IMR-90 (cell line): Measurements from ENCODE around the gene HOXA13. TPM values are rescaled to one million over a fixed set of nuclear protein-coding genes. Genes with fewer than 3 reads are reported as not detected.

ENCODE experiments used
- ATAC-seq: fragments of 200-7000 bp; cut with Tn5 transposase; 2 replicates; pipeline ENCODE4 v1.9.1; 2020; ENCODE audit warnings: low read depth, mild to moderate bottlenecking, moderate library complexity
- BruUV-seq: library from RNA; stranded (reverse); fragments of 400-500 nt; replicated peaks from 2 replicates; lab custom pipeline; 2021; lab: Mats Ljungman, UMichigan
- CTCF ChIA-PET: fragments of 300-600 bp; formaldehyde crosslinking; extraction: SDS; loops from one replicate; lab custom pipeline; 2021; ENCODE audit warnings: antibody characterized with exemption; lab: Yijun Ruan, JAX
- POLR2A ChIA-PET: fragments of 300-600 bp; sonication (Branson Sonifier 250); formaldehyde crosslinking; loops from one replicate; lab custom pipeline; 2022; ENCODE audit warnings: antibody characterized with exemption; ENCODE audit not compliant: unreplicated experiment; lab: Charles Lee
- DNase-seq: peaks from one replicate; pipeline ENCODE4 v3.0.0; 2013
- H2AFZ ChIP-seq: replicated peaks from 2 replicates; pipeline ENCODE3; 2013; ENCODE audit warnings: low read length, mild to moderate bottlenecking; ENCODE audit not compliant: poor library complexity
- H2AK5ac ChIP-seq: 2 replicates; pipeline ENCODE4 v1.6.1; 2013; ENCODE audit warnings: low read depth, low read length, inconsistent platforms
- H2AK9ac ChIP-seq: replicated peaks from 2 replicates; pipeline ENCODE3; 2013; ENCODE audit warnings: mild to moderate bottlenecking, low read depth, low read length, moderate library complexity; ENCODE audit not compliant: poor library complexity
- H2BK120ac ChIP-seq: 2 replicates; pipeline ENCODE4 v1.6.1; 2013; ENCODE audit warnings: low read depth, low read length, inconsistent platforms
- H2BK15ac ChIP-seq: 3 replicates; pipeline ENCODE4 v1.6.1; 2013; ENCODE audit warnings: low read depth, low read length, inconsistent platforms
- H2BK20ac ChIP-seq: 2 replicates; pipeline ENCODE4 v1.6.1; 2013; ENCODE audit warnings: low read depth, mild to moderate bottlenecking, inconsistent platforms, low read length, moderate library complexity
- H2BK5ac ChIP-seq: 2 replicates; pipeline ENCODE4 v1.6.1; 2013; ENCODE audit warnings: mild to moderate bottlenecking, low read depth, low read length, inconsistent platforms; ENCODE audit not compliant: poor library complexity, severe bottlenecking
- H3K14ac ChIP-seq: replicated peaks from 2 replicates; pipeline ENCODE4 v1.6.1; 2013; ENCODE audit warnings: low read depth, low read length, inconsistent platforms
- H3K18ac ChIP-seq: 2 replicates; pipeline ENCODE4 v1.6.1; 2013; ENCODE audit warnings: low read depth, low read length, control low read depth
- H3K23ac ChIP-seq: 2 replicates; pipeline ENCODE4 v1.6.1; 2013; ENCODE audit warnings: low read depth, low read length, inconsistent platforms
- H3K27ac ChIP-seq: 2 replicates; pipeline ENCODE4 v1.5.1; 2013; ENCODE audit warnings: mild to moderate bottlenecking, control low read depth, low read length; ENCODE audit not compliant: insufficient read depth
- H3K27me3 ChIP-seq: 2 replicates; pipeline ENCODE4 v1.6.1; 2013; ENCODE audit warnings: low read length; ENCODE audit not compliant: control insufficient read depth, insufficient read depth
- H3K36me3 ChIP-seq: 2 replicates; pipeline ENCODE4 v1.6.1; 2013; ENCODE audit warnings: low read length, mixed read lengths; ENCODE audit not compliant: control insufficient read depth, insufficient read depth
- H3K4ac ChIP-seq: 2 replicates; pipeline ENCODE4 v1.6.1; 2013; ENCODE audit warnings: low read depth, low read length, inconsistent platforms
- H3K4me1 ChIP-seq: 2 replicates; pipeline ENCODE4 v1.6.1; 2013; ENCODE audit warnings: low read length, mixed read lengths; ENCODE audit not compliant: control insufficient read depth, insufficient read depth
- H3K4me2 ChIP-seq: 2 replicates; pipeline ENCODE4 v1.6.1; 2013; ENCODE audit warnings: low read depth, mild to moderate bottlenecking, control low read depth, low read length, moderate library complexity
- H3K4me3 ChIP-seq: 2 replicates; pipeline ENCODE4 v1.5.1; 2013; ENCODE audit warnings: low read depth, mild to moderate bottlenecking, control low read depth, low read length, moderate library complexity; ENCODE audit not compliant: insufficient read depth
- H3K56ac ChIP-seq: 2 replicates; pipeline ENCODE4 v1.6.1; 2013; ENCODE audit warnings: low read length, inconsistent platforms; ENCODE audit not compliant: insufficient read depth; ENCODE audit errors: extremely low read depth
- H3K79me1 ChIP-seq, 2 experiments: 2 replicates each; pipeline ENCODE4 v1.6.1; 2013; ENCODE audit warnings: low read length in 2 of 2, inconsistent platforms in 1 of 2, low read depth in 1 of 2
- H3K9ac ChIP-seq: 2 replicates; pipeline ENCODE4 v1.6.1; 2013; ENCODE audit warnings: low read depth, low read length, control low read depth
- H3K9me1 ChIP-seq: 2 replicates; pipeline ENCODE4 v1.6.1; 2013; ENCODE audit warnings: low read length, inconsistent platforms; ENCODE audit not compliant: insufficient read depth
- H3K9me3 ChIP-seq: 2 replicates; pipeline ENCODE4 v1.6.1; 2013; ENCODE audit warnings: low read length; ENCODE audit not compliant: control insufficient read depth, insufficient read depth
- H4K20me1 ChIP-seq: 2 replicates; pipeline ENCODE4 v1.6.1; 2013; ENCODE audit warnings: low read length, inconsistent platforms; ENCODE audit not compliant: insufficient read depth
- H4K5ac ChIP-seq: 2 replicates; pipeline ENCODE4 v1.6.1; 2013; ENCODE audit warnings: mild to moderate bottlenecking, low read depth, low read length, control low read depth
- H4K8ac ChIP-seq, 2 experiments: 2 replicates each; pipeline ENCODE4 v1.6.1; 2013; ENCODE audit warnings: low read depth in 2 of 2, low read length in 2 of 2, control low read depth in 1 of 2, inconsistent platforms in 1 of 2
- H4K91ac ChIP-seq: 2 replicates; pipeline ENCODE4 v1.6.1; 2013; ENCODE audit warnings: low read depth, low read length, inconsistent platforms; ENCODE audit not compliant: insufficient read depth
- RAD21 ChIP-seq: IDR thresholded peaks from 2 replicates; pipeline ENCODE4 v1.6.1; 2012; ENCODE audit warnings: low read length, improper control_type of control experiment
- USF2 ChIP-seq: fragments of 150-350 bp; IDR thresholded peaks from 2 replicates; pipeline ENCODE4 v1.6.1; 2017; ENCODE audit warnings: mild to moderate bottlenecking, antibody characterized with exemption, low read length, low read depth
- WGBS, 2 experiments: methylation state at CpG; one replicate each; pipeline versions ENCODE4 v1.1.5 to v1.1.7; 2013; ENCODE audit warnings: missing lambda C conversion rate in 2 of 2; ENCODE audit not compliant: insufficient read length in 1 of 2; ENCODE audit errors: extremely low coverage in 2 of 2; 5-methylcytosine and 5-hydroxymethylcytosine counted together
- dilution Hi-C: fragments of 300-500 bp; cut with HindIII; formaldehyde crosslinking; loops from one replicate; pipeline ENCODE4 v1.14.3; 2018; ENCODE audit warnings: low sequenced_read_pairs; ENCODE audit not compliant: unreplicated experiment
- in situ Hi-C: fragments of 300-500 bp; cut with MboI; formaldehyde crosslinking; loops from 3 replicates; pipeline ENCODE4 v1.14.3; 2019; ENCODE audit warnings: low sequenced_read_pairs, inconsistent platforms, mixed read lengths
- intact Hi-C: fragments of 100-400 bp; cut with micrococcal nuclease; formaldehyde crosslinking; loops from 2 replicates; pipeline ENCODE4 v1.10.0; 2022
- polyA plus RNA-seq, 3 experiments: library from polyadenylated mRNA; depleted of rRNA; stranded (reverse); fragments of >200 nt; gene quantifications; 2 replicates each; pipeline ENCODE4 v1.2.3, GENCODE V29; 2012; ENCODE audit warnings: low replicate concordance in 1 of 3
- total RNA-seq: library from RNA; depleted of rRNA; stranded (reverse); fragments of >200 nt; gene quantifications from 2 replicates; pipeline ENCODE4 v1.2.3, GENCODE V29; 2012

Gene HOXA13
- total and polyA plus RNA-seq, 2 of the 4 experiments (the other 2 are of a cell fraction) = not detected

GRCh38 chr7:27147199-27148030 lies 52.5 kb downstream of the HOXA13 start, which contains the start of gene HOXA6:
TSS of gene HOXA6 (minus strand) at chr7:27147774. CDS start at chr7:27147749, 25 bp downstream.
- H3K79me1 ChIP-seq = peaks cover 9 to 27% of the 10 kb centered on the region in 2 experiments; a peak in 3 of 4 replicates

More at GRCh38 chr7:27147199-27148030, 52.5 kb downstream of the HOXA13 start, which contains the start of gene HOXA6:
- CTCF ChIA-PET = no interaction called here
- H3K18ac ChIP-seq = peak within 1 kb of the TSS; percentile 55
- H3K27ac ChIP-seq = peak within 1 kb of the TSS; percentile 96
- peak within 1 kb of the TSS; percentile 64 for H2BK5ac ChIP-seq
- H4K91ac ChIP-seq = peak within 1 kb of the TSS; percentile 84
- dilution Hi-C loops (no loop called here), intact Hi-C loops (loop anchor here (5.0 kb wide), 1 partner anchor 1055 kb away; no protein-coding TSS in a partner anchor), in situ Hi-C loops (loop anchor here (10.0 kb wide), 1 partner anchor 953 kb away; no protein-coding TSS in a partner anchor)
- peak within 1 kb of the TSS; percentile 96 for H3K23ac ChIP-seq
- DNase-seq (peak; percentile 67), ATAC-seq (no peak)
- 19% methylated on average over 12 of the region's 63 CpGs; no CpG with 5 or more reads in 1 of the 2 experiments for WGBS, 2 experiments
- H3K14ac ChIP-seq = peak within 1 kb of the TSS; percentile 86
- H3K36me3 ChIP-seq = no peaks in the 10 kb centered on the region; the same call in 1 of the 2 replicates
- peak within 1 kb of the TSS; percentile 82 to 84 for H4K8ac ChIP-seq
- no peaks in the 10 kb centered on the region for H3K9me3 ChIP-seq
- TF ChIP-seq USF2 (peak; percentile 85), RAD21 (no peak)
- H2AK9ac ChIP-seq = peak within 1 kb of the TSS; percentile 10
- peak within 1 kb of the TSS; percentile 56 for H2BK120ac ChIP-seq
- POLR2A ChIA-PET = no interaction called here
- peak within 1 kb of the TSS; percentile 75 for H3K9ac ChIP-seq
- peak within 1 kb of the TSS; percentile 79 for H2AK5ac ChIP-seq
- H3K4me2 ChIP-seq = peak within 1 kb of the TSS; percentile 84
- no peaks in the 10 kb centered on the region for H4K20me1 ChIP-seq
- peak within 1 kb of the TSS; percentile 38 for H3K4me3 ChIP-seq
- no peaks in the 10 kb centered on the region for H3K9me1 ChIP-seq
- peak within 1 kb of the TSS; percentile 33; the same call in 1 of the 2 replicates for H2BK20ac ChIP-seq
- H3K4me1 ChIP-seq = peaks cover 13% of the 10 kb centered on the region
- H2BK15ac ChIP-seq = peak within 1 kb of the TSS; percentile 53; the same call in 2 of the 3 replicates
- no peaks in the 10 kb centered on the region for H3K27me3 ChIP-seq
- BruUV-seq = no TSS peak
- H4K5ac ChIP-seq = peak within 1 kb of the TSS; percentile 78
- peak within 1 kb of the TSS; percentile 84 for H3K4ac ChIP-seq
- H3K56ac ChIP-seq = 0 out of 2 replicates have a peak within 1 kb of the TSS, but pooled peaks have one; percentile 13
- peak within 1 kb of the TSS; percentile 90 for H2AFZ ChIP-seq
